AG09319 (cell line): ENCODE results near the gene NDFIP2.

Source experiments
- DNase-seq: peaks from one replicate; pipeline ENCODE4 v3.0.0-alpha.2; 2010; ENCODE audit warnings: low read depth; ENCODE audit errors: extremely low read depth
- TF ChIP-seq, protein P1 (sequence below): IDR thresholded peaks from 2 replicates; pipeline ENCODE4 v1.5.1; 2011; ENCODE audit warnings: low read depth, mild to moderate bottlenecking, inconsistent platforms, low read length, moderate library complexity

NDFIP2 gene

DNA sequence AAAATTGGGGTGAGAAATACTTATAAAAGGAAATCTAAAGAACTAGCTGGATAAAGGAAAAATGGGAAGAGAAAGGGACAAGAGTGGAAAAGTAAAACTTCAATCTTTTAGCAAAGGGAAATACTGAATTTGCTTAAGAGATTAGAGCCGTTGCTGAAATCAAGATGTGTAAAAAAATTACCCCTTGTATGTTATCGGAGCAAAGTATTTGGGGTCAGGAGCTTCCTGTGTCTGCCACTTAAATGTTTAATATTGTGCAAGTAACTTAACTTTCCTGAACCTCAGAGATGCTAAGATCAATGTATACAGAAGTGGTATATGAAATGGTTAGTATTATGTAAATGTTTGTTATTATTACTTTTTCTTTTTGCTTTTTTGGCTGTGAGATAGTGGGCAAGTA lies 51.6 kb downstream of the NDFIP2 start:
- no peak for DNase-seq
- TF ChIP-seq, protein P1, sequence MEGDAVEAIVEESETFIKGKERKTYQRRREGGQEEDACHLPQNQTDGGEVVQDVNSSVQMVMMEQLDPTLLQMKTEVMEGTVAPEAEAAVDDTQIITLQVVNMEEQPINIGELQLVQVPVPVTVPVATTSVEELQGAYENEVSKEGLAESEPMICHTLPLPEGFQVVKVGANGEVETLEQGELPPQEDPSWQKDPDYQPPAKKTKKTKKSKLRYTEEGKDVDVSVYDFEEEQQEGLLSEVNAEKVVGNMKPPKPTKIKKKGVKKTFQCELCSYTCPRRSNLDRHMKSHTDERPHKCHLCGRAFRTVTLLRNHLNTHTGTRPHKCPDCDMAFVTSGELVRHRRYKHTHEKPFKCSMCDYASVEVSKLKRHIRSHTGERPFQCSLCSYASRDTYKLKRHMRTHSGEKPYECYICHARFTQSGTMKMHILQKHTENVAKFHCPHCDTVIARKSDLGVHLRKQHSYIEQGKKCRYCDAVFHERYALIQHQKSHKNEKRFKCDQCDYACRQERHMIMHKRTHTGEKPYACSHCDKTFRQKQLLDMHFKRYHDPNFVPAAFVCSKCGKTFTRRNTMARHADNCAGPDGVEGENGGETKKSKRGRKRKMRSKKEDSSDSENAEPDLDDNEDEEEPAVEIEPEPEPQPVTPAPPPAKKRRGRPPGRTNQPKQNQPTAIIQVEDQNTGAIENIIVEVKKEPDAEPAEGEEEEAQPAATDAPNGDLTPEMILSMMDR: no peak

DNA sequence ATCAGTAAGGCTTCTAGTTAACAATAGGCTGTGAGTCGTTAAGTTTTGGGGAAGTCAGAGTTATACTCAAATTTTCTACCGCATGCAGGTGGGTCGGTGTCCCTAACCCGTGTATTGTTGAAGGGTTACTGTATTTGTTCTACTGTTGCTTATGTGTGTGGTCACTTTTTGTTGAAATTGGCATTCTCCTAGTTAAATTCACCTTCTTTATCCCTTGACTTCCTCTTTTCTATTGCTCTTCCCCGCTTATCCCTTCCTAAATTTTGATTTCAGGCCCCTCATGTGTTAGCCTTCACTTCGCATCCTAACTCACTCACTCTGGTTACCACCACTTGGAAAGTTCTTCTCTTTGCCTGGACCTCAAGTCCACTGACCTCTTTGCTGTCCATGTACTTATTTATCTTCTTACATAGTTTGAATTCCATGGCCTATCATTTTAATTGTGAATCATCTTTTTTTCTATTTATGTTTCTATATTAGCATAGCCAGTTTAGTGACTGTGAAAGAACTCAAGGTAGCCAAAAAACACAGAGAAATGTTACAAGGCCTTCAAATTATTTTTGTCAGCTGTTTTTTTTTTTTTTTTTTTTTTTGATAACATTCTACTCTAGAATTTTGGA lies 52.9 kb downstream of the NDFIP2 start:
- no peak for DNase-seq
- TF ChIP-seq, protein P1: no peak

DNA sequence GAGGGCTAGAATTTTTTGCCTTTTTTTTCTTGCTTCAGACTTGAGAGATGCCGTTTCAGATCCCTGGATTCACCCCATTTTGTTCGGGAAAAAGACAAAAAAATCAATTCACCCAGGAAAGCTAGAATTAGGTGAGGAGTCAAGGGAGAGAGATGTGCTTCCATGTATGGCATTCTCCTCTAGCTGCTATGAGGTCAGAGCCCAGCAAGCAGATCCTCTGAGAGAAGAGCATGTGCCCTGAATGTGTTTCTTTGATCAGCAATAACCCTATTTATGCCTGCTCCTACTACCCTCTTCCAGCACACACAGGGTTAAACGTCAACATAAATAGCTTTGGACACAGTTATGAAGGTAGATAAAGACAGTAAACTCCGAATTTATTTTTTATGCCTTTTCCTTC lies 53.6 kb downstream of the NDFIP2 start:
- no peak for DNase-seq
- TF ChIP-seq, protein P1: no peak

DNA sequence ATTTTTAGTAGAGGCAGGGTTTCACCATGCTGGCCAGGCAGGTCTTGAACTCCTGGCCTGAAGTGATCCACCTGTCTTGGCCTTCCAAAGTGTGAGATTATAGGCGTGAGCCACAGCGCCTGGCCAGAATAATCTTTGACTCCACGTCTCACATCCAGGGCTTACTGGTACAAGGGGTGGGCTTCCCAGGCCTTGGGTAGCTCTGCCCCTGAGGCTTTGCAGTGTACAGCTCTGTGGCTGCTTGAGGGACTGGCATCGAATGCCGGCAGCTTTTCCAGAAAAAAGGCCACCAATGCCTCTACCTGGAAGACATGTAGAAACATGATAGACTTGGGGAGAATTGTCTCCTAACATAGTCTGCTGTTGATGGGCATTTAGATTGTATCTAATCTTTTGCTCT lies 57.8 kb downstream of the NDFIP2 start:
- TF ChIP-seq, protein P1: no peak
- DNase-seq: no peak

DNA sequence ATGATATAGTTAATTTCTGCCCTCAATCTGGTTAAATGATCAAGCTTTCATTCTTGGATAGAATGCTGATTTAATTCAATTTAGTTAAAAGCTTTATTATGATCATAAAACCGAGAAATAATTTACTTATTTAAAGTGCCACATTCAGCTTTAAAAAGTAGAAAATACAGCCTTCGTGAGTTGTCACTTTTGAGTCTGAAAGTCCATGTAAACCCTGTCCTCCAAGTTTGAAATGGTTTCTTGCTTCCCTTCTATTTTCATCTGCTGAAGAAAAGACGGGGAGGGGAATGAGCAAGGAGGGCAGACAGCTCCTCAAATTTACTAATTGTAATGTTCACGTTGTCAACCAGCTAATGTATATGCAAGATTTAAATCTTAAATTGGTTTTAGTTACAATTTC lies 59.5 kb downstream of the NDFIP2 start:
- TF ChIP-seq, protein P1: no peak
- no peak for DNase-seq

DNA sequence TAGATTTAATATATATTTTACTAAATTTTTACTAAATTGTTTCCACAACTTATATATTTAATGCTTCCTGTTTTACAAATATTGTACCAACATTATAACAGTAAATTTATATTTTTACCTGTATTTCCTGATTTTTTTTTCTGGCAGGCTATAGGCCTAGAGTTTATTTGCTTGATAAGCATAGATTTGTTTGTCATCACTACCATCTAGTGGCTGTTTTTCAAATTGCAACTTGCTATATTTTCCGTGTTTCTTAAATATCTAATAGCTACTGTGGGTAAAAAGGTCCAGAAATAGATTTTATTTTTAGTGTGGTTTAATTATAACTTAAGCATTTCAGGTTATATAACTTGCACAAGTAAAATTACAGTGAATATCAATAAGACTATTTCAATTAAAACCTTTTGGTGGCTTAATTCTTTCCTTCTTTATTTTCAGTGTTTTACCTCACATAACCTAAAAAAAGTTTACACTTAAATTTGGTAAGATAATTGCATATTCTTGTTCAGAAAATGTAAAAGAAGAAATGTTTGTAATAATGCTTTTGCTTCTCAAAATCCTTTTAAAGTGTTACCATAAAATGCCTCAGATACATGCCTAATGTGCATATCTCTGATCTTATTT lies 60.6 kb downstream of the NDFIP2 start:
- DNase-seq: peak; percentile 29
- TF ChIP-seq, protein P1: peak; percentile 61

DNA sequence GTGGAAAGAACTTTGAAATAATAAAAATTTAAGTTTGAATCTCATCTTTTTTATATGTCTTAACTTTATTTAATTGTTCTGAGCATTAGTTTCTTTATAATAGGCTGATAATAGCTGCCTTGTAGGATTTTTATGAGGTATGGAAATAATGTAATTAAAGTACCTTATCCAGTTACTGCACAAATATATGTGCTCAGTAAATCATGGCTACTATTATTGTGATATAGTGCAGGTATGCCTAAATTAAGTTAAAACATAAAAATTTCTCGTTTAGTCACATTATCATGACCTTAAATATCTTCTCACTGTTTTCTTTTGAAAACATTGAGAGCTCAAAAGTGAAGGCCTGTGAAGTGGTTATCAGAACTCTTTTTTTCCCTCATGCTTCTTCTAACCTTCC lies 62.9 kb downstream of the NDFIP2 start:
- TF ChIP-seq, protein P1: no peak
- DNase-seq: no peak
